LoVo (cell line): ENCODE data around the gene PPP1R3E.
"Not testable (repeated sequence)": the region's sequence is repeated elsewhere in the genome, so short reads cannot be mapped to it uniquely, and the experiment has no call there.

Source experiments
- DNase-seq: peaks from one replicate; pipeline ENCODE4 v3.0.0-alpha.2; 2016; ENCODE audit warnings: low spot score

The PPP1R3E gene, protein sequence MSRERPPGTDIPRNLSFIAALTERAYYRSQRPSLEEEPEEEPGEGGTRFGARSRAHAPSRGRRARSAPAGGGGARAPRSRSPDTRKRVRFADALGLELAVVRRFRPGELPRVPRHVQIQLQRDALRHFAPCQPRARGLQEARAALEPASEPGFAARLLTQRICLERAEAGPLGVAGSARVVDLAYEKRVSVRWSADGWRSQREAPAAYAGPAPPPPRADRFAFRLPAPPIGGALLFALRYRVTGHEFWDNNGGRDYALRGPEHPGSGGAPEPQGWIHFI

GRCh38 chr14:23302290-23303225 lies at the start of gene PPP1R3E:
PPP1R3E (minus strand) TSS chr14:23302859; CDS start chr14:23302576, 283 bp downstream.
- DNase-seq: peak; percentile 61

DNA sequence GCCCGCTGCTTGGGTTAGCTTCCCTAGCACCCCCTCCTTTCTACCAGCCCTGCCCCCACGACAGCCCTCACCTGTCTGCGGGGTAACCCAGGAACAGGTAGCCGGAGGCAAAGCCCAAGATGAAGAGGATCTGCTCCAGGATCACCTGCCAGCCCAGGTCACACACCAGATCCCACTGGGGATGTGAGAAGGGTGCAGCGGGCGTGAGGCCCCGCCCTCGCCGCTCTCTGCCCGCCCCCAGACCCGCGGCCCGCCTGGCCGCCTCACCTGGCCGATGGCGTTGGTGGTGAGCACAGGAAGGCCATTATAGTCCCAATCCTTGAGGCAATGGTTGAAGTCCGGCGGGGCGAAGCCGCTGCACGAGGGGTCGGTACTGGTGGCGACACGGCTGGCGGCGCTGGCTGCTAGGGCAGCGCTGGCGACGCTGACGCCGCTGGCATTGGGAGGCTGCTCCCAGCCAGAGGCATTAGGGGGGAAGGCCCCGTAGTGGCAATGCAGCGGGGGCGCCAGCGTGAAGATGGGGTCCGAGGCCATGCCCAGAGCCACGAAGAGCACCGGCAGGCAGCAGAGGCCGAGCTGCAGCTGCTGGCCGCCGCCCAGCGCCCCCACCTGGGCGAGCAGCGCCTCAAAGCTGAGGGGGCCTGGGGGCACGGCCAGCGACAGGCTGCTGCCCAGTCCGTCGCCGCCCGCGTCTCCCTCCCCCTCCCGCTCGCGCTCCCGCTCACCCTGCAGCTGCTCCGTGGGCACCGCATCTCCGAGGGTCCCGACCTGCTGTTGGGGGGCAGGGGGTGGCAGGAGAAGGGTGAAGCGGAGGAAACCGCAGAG lies 49.2 kb upstream of the PPP1R3E start:
- no peak for DNase-seq

GRCh38 chr14:23349156-23349845 lies 46.6 kb upstream of the PPP1R3E start:
- no peak for DNase-seq

- DNase-seq: no peak
These were observed 45.6 kb upstream of the PPP1R3E start for GRCh38 chr14:23348297-23348655.

DNA sequence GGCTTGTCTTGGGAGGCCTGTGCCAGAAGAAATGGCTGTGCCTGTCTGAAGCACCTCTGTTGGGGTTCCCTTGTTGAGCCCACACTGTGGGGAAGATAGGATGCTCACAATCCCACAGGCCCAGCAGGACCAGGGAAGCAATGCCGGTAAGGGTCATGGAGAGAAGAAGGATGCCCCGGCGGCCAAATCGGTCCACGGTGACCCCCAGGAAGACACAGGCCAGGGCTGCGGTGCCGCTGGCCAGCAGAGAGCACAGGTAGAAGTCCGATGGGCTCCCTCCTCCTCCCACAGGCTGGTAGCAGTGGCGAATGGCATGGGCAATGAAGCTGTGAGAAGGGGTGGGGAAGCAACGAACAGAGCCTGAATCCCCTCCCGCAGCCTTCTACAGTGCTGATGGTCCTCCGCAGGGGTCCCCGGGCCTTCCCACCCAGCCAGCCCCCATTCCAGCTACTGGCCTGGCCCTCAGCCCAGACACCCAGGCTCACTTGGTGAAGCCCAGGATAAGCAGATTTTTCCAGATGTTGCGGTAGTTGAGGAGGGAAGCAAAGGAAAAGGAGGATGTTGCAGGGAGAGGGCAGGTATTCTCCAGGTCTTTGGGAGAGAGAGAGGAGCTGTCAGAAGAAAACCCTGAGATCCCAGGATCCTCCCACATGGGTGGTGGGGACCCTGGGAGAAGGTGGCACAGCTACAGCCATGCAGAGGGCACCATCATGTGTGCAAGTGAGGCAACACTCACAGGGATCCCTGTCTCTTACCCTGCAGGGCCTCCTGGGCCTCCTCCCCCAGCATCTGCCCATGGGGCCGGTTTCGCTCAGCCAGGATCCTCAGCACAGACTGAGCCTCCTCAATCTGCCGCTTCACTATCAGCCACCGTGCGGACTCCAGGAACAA lies 45.0 kb upstream of the PPP1R3E start:
- no peak for DNase-seq

- DNase-seq: no peak
These were observed 44.2 kb upstream of the PPP1R3E start for GRCh38 chr14:23346693-23347405.

GRCh38 chr14:23345987-23346692 lies 43.5 kb upstream of the PPP1R3E start:
- no peak for DNase-seq

DNA sequence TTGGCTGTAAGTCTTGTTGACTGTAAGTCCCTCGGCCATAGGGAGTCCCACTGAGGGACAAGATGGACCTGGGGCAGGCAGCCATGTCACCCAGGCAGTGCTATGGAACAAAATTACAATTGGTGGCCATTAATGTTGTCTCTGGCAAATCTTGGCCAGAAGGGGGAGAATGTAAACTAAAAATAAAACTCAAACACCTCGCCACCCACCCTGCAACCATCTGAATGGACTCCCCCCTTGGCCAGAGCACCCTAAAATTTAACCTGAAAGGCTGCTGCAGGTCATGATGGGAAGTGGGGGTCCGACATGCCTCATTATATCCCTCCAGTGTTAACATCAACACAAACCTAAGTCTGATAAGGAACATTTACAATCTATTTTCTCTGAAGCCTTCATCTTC lies 41.8 kb upstream of the PPP1R3E start:
- no peak for DNase-seq

DNA sequence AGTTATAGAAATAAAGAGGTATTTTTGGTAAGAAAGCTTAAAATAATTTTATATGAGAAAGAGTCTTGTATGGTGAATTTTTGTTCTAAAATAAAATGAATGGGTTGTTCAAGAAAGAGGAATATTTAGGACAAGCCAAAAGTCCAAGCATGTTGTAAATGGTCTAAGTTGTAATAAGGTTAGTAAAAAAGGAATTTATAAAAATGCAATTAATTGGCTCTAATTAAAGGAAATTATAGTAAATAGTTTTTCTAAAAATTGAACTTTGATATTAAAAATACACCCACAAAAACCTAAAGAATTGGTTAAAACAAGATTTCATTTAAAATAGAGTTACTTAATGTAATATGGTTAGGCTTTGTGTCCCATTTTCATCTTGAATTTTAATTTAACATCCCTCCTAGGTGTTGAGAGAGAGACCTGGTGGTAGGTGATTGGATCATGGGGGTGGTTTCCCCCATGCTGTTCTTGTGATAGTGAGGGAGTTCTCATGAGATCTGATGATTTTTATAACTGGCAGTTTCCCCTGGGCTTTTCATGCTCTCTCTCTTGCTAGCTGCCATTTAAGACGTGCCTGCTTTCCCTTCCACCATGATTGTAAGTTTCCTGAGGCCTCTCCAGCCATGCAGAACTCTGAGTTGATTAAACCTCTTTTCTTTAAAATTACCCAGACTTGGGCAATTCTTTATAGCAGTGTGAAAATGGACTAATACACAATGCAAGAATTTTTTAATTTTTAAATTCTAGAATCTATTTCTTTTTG lies 37.0 kb upstream of the PPP1R3E start:
- DNase-seq: no peak

DNA sequence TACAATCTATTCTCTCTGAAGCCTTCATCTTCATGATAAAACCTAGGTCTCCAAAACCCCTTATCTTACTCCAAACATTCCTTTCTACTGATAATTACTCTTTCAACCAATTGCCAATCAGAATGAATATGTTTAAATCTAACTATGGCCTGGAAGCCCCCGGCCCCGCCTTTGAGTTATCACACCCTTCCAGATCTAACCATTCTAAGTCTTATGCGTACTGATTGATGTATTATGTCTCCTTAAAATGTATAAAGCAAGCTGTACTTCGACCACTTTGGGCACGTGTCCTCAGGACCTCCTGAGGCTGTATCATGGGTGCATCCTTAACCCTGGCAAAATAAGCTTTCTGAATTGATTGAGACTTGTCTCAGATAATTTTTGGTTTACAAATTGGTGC lies 33.0 kb upstream of the PPP1R3E start:
- no peak for DNase-seq

- DNase-seq: peak; percentile 79
These were observed 25.5 kb upstream of the PPP1R3E start for GRCh38 chr14:23327947-23328744.

- no peak for DNase-seq
These were observed 24.1 kb upstream of the PPP1R3E start for GRCh38 chr14:23326491-23327332.

- not testable (repeated sequence) for DNase-seq
These were observed 23.1 kb upstream of the PPP1R3E start for GRCh38 chr14:23325746-23326145.

GRCh38 chr14:23324993-23325392 lies 22.3 kb upstream of the PPP1R3E start:
- DNase-seq: no peak

- DNase-seq: no peak
These were observed 21.8 kb upstream of the PPP1R3E start for GRCh38 chr14:23324455-23324846.

DNA sequence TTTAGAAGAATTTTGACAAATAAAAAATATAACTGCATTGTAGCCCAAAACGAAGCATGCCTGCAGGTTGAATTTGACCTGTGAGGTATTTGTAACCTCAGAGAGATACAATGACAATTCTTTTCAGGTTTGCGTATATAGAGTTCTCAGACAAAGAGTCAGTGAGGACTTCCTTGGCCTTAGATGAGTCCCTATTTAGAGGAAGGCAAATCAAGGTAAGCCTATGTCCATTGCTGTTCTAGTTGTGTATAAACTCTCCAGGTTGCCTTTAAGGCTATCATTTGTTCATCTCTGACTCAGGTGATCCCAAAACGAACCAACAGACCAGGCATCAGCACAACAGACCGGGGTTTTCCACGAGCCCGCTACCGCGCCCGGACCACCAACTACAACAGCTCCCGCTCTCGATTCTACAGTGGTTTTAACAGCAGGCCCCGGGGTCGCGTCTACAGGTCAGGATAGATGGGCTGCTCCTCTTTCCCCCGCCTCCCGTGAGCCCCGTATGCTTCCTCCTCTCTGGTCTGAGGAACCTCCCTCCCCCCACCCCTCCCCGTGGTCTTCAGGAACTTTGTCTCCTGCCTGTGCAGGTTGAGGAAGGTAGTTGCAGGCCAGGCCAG lies 21.3 kb upstream of the PPP1R3E start:
- no peak for DNase-seq
